HepG2 (cell line): Measurements from ENCODE around the gene SLC4A8. TPM values are rescaled to one million over a fixed set of nuclear protein-coding genes. Genes with fewer than 3 reads are reported as not detected.

Experiments used
- ATAC-seq: fragments of 200-7000 bp; cut with Tn5 transposase; 3 replicates; pipeline ENCODE4 v1.9.1; 2020; ENCODE audit warnings: mild to moderate bottlenecking, moderate library complexity
- BruUV-seq: library from RNA; stranded (reverse); fragments of 400-500 nt; replicated peaks from 2 replicates; lab custom pipeline; 2021; lab: Mats Ljungman, UMichigan
- CTCF ChIA-PET: fragments of 300-600 bp; formaldehyde crosslinking; extraction: SDS; loops from one replicate; lab custom pipeline; 2021; ENCODE audit warnings: low total read pairs, inconsistent platforms, low intra/inter-chr PET ratio; lab: Yijun Ruan, JAX
- POLR2A ChIA-PET: fragments of 350-600 bp; sonication (Branson Sonifier 250); formaldehyde crosslinking; loops from one replicate; lab custom pipeline; 2020; ENCODE audit warnings: antibody characterized with exemption, inconsistent platforms; lab: Yijun Ruan, JAX
- DNase-seq: peaks from one replicate; pipeline ENCODE4 v3.0.0-alpha.2; 2015; ENCODE audit warnings: low spot score
- FAIRE-seq: peaks from 3 replicates; lab custom pipeline; 2011; peaks lifted over from hg19 to GRCh38; lab: Jason Lieb, UNC
- H2AFZ ChIP-seq: one replicate; pipeline ENCODE4 v1.6.1; 2011; ENCODE audit warnings: low read length, inconsistent platforms
- H3K27ac ChIP-seq: fragments of 300-600 bp; 3 replicates; pipeline ENCODE4 v1.8.0; 2011; ENCODE audit warnings: mixed run types, mild to moderate bottlenecking, mixed read lengths, low read length, inconsistent platforms; ENCODE audit not compliant: insufficient read depth; ENCODE audit errors: extremely low read length
- H3K27me3 ChIP-seq, 2 experiments: fragments of 200-600 bp in 1 of 2; 2 replicates in 1 of 2; 3 replicates in 1 of 2; pipeline versions ENCODE4 v1.6.0 to v1.8.0; 2011; ENCODE audit warnings: low read length in 2 of 2, mild to moderate bottlenecking in 2 of 2, moderate library complexity in 2 of 2, inconsistent platforms in 1 of 2; ENCODE audit not compliant: insufficient read depth in 2 of 2, control insufficient read depth in 1 of 2
- H3K36me3 ChIP-seq, 2 experiments: fragments of 200-600 bp in 1 of 2; replicated peaks in 1 of 2; 2 replicates in 1 of 2; 3 replicates in 1 of 2; pipeline versions ENCODE4 v1.5.1 to v1.8.0; 2011; ENCODE audit warnings: low read length in 2 of 2, inconsistent platforms in 1 of 2; ENCODE audit not compliant: insufficient read depth in 2 of 2, control insufficient read depth in 1 of 2
- H3K4me1 ChIP-seq: 2 replicates; pipeline ENCODE4 v1.5.1; 2012; ENCODE audit warnings: low read length, inconsistent platforms; ENCODE audit not compliant: insufficient read depth
- H3K4me2 ChIP-seq: 2 replicates; pipeline ENCODE4 v1.6.0; 2011; ENCODE audit warnings: low read depth, low read length, inconsistent platforms
- H3K4me3 ChIP-seq, 3 experiments: fragments of 200-600 bp in 1 of 3; sonication (generic), shearing (Covaris generic) in 1 of 3; replicated peaks in 1 of 3; 2 replicates each; pipeline ENCODE4 v1.5.1; 2011 to 2016; ENCODE audit warnings: low read length in 3 of 3, inconsistent platforms in 2 of 3, low read depth in 2 of 3, mild to moderate bottlenecking in 2 of 3, control low read depth in 1 of 3, mixed read lengths in 1 of 3; ENCODE audit not compliant: insufficient read depth in 1 of 3
- H3K79me2 ChIP-seq: one replicate; pipeline ENCODE4 v1.6.1; 2011; ENCODE audit warnings: low read length, inconsistent platforms; ENCODE audit not compliant: insufficient read depth
- H3K9ac ChIP-seq: 2 replicates; pipeline ENCODE4 v1.6.0; 2011; ENCODE audit warnings: mild to moderate bottlenecking, low read depth, low read length, inconsistent platforms; ENCODE audit not compliant: insufficient read depth
- H3K9me3 ChIP-seq: 2 replicates; pipeline ENCODE4 v1.5.1; 2012; ENCODE audit warnings: mild to moderate bottlenecking, low read length
- H4K20me1 ChIP-seq: 2 replicates; pipeline ENCODE4 v1.6.0; 2011; ENCODE audit warnings: inconsistent platforms, mild to moderate bottlenecking, low read length, moderate library complexity; ENCODE audit not compliant: insufficient read depth
- BRD4 ChIP-seq: sonication (generic); formaldehyde crosslinking; IDR thresholded peaks from 2 replicates; pipeline ENCODE4 v1.4.0; 2020; ENCODE audit warnings: missing genetic modification reagents
- MNT ChIP-seq: fragments of 450-650 bp; IDR thresholded peaks from 2 replicates; pipeline ENCODE4 v1.6.1; 2016
- ZNF264 ChIP-seq: sonication (generic); formaldehyde crosslinking; IDR thresholded peaks from 2 replicates; pipeline ENCODE4 v1.4.0; 2020; ENCODE audit warnings: missing genetic modification reagents
- ZNF768 ChIP-seq: sonication (generic); formaldehyde crosslinking; IDR thresholded peaks from 2 replicates; pipeline ENCODE4 v1.4.0; 2020; ENCODE audit warnings: missing genetic modification reagents
- WGBS: methylation state at CpG from one replicate; pipeline ENCODE4 v1.1.6; 2017; ENCODE audit warnings: low lambda C conversion rate; 5-methylcytosine and 5-hydroxymethylcytosine counted together
- in situ Hi-C: cut with HindIII; loops from 2 replicates; pipeline ENCODE4 v1.10.0; 2017; ENCODE audit warnings: low pct_unique_long_range_greater_than_20kb; ENCODE audit not compliant: extremely low pct_ligation_motif_present
- intact Hi-C: fragments of 100-400 bp; cut with micrococcal nuclease; formaldehyde crosslinking; loops from one replicate; pipeline ENCODE4 v1.10.0; 2022; ENCODE audit not compliant: unreplicated experiment
- polyA plus RNA-seq, 8 experiments: library from polyadenylated mRNA; depleted of rRNA in 3 of 8; stranded (reverse) in 7 of 8; unstranded in 1 of 8; fragments of >200 nt; fragmentation: Illumina TruSeq in 4 of 8; extraction: Trizol in 4 of 8; gene quantifications; 2 replicates each; pipeline versions ENCODE4 v1.2.1 to v1.2.3, GENCODE V29; 2011 to 2016; ENCODE audit warnings: low read depth in 4 of 8, missing spikeins in 1 of 8, mixed read lengths in 1 of 8; ENCODE audit not compliant: insufficient read depth in 1 of 8
- total RNA-seq, 5 experiments: library from RNA; depleted of rRNA; stranded (reverse); fragments of >200 nt; fragmentation: Illumina TruSeq; extraction: Trizol; gene quantifications; 2 replicates each; pipeline ENCODE4 v1.2.3, GENCODE V29; 2016; ENCODE audit warnings: low read depth in 1 of 5

SLC4A8 gene
- total and polyA plus RNA-seq, 2 of the 13 experiments (the other 11 are each of a cell fraction or from before 2014, with no cell fraction given), result under 0.01 to 0.07 TPM

GRCh38 chr12:51538149-51538548, 113.5 kb downstream of the SLC4A8 start:
- Histone ChIP-seq H3K36me3 (no peaks in the 10 kb centered on the region), H3K27me3 (peaks cover 0 to 8% of the 10 kb centered on the region in 2 experiments; a peak in 2 of 5 replicates), H2AFZ (no peak overlapping the region), H3K79me2 (no peaks in the 10 kb centered on the region), H4K20me1 (no peaks in the 10 kb centered on the region), H3K9ac (no peak overlapping the region), H3K4me2 (no peak overlapping the region), H3K4me1 (no peaks in the 10 kb centered on the region), H3K9me3 (no peaks in the 10 kb centered on the region), H3K27ac (no peak overlapping the region)
- intact Hi-C loops, result no loop called here
- FAIRE-seq (no peak), ATAC-seq (no peak)
- CTCF ChIA-PET, result no interaction called here
- no TSS peak for BruUV-seq
- POLR2A ChIA-PET, result no interaction called here
- in situ Hi-C loops, result loop anchor here (10.0 kb wide), 1 partner anchor 277 kb away; a partner anchor contains a TSS
- TF ChIP-seq ZNF768 (CRISPR knock-in tag) (0 out of 2 replicates have a peak, but pooled peaks have one; percentile 15), BRD4 (CRISPR knock-in tag) (no peak)
- TF ChIP-seq, all 625 proteins: peak for 1
- H3K4me3 ChIP-seq, result no peak overlapping the region
- no peak for DNase-seq
- WGBS, result 51% methylated on average over 8 of the region's 8 CpGs

- FAIRE-seq, result no peak
- no peak overlapping the region for H3K4me2 ChIP-seq
These were observed 114.0 kb downstream of the SLC4A8 start for GRCh38 chr12:51538599-51538998.

More at GRCh38 chr12:51538599-51538998, 114.0 kb downstream of the SLC4A8 start:
- intact Hi-C loops (no loop called here), in situ Hi-C loops (loop anchor here (10.0 kb wide), 1 partner anchor 276 kb away; a partner anchor contains a TSS)
- ChIA-PET CTCF (no interaction called here), POLR2A (no interaction called here)
- no peak for ATAC-seq
- H3K27me3 ChIP-seq, result peaks cover 0 to 8% of the 10 kb centered on the region in 2 experiments; a peak in 2 of 5 replicates
- H4K20me1 ChIP-seq, result no peaks in the 10 kb centered on the region
- H3K36me3 ChIP-seq, result no peaks in the 10 kb centered on the region
- no peak overlapping the region for H3K27ac ChIP-seq
- no peak overlapping the region for H2AFZ ChIP-seq
- H3K4me1 ChIP-seq, result no peaks in the 10 kb centered on the region
- no peak for DNase-seq
- no peaks in the 10 kb centered on the region for H3K79me2 ChIP-seq
- no TSS peak for BruUV-seq
- H3K9ac ChIP-seq, result no peak overlapping the region
- no peaks in the 10 kb centered on the region for H3K9me3 ChIP-seq
- TF ChIP-seq ZNF264 (CRISPR knock-in tag) (no peak), MNT (peak; percentile 76)
- H3K4me3 ChIP-seq, result no peak overlapping the region
- 19% methylated on average over 8 of the region's 8 CpGs for WGBS
